DLD1 (cell line): ENCODE results near the gene PTPRE.

Source experiments
- in situ Hi-C: cut with HindIII; loops from 2 replicates; pipeline ENCODE4 v1.10.0; 2017; ENCODE audit warnings: low sequenced_read_pairs

The PTPRE gene

GRCh38 chr10:127947211-127947610, 40.3 kb downstream of the PTPRE start:
- in situ Hi-C loops, result no loop called here

GRCh38 chr10:127948791-127949190, 41.9 kb downstream of the PTPRE start:
- in situ Hi-C loops, result no loop called here

DNA sequence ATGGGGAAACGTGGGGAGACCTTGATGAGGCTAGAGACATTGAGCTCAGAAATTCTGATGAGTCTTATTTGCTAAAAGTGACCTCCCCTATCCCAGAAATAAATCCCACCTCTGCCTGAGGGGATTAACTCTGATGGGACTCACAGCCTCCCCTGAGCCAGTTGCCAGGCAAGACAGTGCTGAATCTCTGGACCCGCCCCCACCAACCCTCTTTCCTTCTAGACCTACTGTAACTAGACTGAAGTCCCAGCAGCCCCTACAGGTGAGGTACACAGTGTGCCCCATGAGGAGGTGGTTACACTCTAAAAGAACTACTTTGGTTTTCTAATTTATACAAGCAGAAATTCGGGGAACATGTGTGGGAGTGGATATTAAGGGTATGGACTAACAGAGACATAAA, 42.9 kb downstream of the PTPRE start:
- in situ Hi-C loops, result no loop called here

DNA sequence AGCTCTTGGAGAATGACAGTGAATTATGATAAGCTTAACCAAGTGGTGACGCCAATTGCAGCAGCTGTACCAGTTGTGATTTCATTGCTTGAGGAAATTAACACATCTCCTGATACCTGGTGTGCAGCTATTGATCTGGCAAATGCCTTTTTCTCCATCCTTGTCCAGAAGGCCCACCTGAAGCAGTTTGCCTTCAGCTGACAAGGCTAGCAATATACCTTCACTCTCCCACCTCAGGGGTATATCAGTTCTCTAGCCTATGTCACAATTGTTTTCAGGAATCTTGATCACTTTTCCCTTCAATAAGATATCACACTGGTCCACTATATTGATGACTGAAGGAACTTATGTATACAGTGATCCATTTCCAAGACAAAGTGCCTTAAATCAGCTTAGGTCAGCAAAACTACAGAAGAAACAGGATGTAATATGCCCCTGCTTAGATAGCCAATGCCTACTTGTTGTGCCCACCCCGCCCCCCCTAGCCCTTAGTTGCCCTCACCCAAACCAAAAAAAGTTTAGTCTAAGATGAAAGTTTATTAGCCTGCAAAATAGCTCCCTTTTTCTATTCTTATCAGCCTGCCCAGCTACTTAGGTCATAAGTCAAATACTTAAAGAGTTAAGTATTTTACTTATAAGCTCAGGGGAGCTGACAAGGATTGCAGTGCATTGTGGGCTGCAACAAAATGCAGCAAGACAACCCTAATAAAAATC, 45.1 kb downstream of the PTPRE start:
- in situ Hi-C loops, result no loop called here

- in situ Hi-C loops, result no loop called here
Measured at GRCh38 chr10:127952575-127952869, 45.6 kb downstream of the PTPRE start.

DNA sequence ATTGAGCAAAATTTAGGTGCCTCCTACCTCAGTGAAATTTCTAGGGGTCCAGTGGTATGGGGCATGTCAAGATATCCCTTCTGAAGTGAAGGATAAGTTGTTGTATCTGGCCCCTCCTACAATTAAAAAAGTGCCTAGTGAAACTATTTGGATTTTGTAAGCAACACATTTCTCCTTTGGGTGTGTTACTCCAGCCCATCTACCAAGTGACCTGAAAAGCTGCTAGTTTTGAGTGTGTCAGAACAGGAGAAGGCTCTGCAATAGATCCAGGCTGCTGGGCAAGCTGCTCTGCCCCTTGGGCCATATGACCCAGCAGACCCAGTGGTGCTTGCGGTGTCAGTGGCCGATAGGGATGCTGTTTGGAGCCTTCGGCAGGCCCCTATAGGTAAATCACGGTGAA, 46.0 kb downstream of the PTPRE start:
- in situ Hi-C loops, result no loop called here

- in situ Hi-C loops, result no loop called here
Measured at GRCh38 chr10:127953876-127954275, 47.0 kb downstream of the PTPRE start.

- in situ Hi-C loops, result no loop called here
Measured at GRCh38 chr10:127959428-127959827, 52.5 kb downstream of the PTPRE start.

- in situ Hi-C loops, result no loop called here
Measured at GRCh38 chr10:127961071-127961470, 54.2 kb downstream of the PTPRE start.

- in situ Hi-C loops, result no loop called here
Measured at GRCh38 chr10:127962205-127962604, 55.3 kb downstream of the PTPRE start.

GRCh38 chr10:127963136-127963535, 56.2 kb downstream of the PTPRE start:
- in situ Hi-C loops, result no loop called here

- in situ Hi-C loops, result no loop called here
Measured at GRCh38 chr10:127964621-127965020, 57.7 kb downstream of the PTPRE start.

DNA sequence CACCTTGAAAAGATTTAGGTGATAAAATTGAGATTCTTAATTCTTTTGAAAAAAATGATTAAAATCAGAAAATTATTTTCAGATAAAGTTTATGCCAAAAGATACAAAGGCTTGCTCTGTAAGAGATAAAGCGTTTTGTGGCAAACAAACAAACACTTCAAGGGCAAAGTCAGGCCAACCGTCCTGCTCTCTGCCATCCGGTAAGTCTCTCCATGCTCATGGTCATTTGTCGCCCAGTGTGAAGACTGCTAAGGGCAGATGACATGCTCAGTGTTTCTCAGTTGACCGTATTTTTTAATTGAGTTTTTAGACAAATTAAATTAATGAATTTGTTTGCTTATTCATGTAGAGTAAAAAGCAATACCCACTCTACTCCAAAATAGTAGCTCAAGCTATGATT, 60.0 kb downstream of the PTPRE start:
- in situ Hi-C loops, result no loop called here

- in situ Hi-C loops, result no loop called here
Measured at GRCh38 chr10:127968027-127968441, 61.1 kb downstream of the PTPRE start.

DNA sequence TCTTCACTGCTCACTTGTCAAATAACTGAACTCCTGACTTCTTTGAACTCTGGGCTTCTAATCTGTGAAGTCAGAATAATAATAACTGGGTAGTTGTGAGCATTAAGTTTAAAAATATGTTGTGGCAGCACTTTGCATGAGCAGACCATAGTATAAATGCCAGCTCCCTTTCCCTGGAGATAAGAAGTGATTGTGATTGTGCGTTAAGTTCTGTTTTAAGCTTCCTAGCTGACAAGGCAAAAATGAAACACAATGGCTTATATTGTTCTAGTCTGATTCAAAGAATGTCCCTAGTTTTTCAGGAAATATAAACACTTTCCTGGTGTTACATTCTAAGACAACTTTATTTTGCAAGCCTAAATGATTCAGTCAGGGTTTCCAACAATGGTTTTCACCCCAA, 61.8 kb downstream of the PTPRE start:
- in situ Hi-C loops, result no loop called here

GRCh38 chr10:127971101-127971946, 64.4 kb downstream of the PTPRE start:
- in situ Hi-C loops, result no loop called here

- in situ Hi-C loops, result no loop called here
Measured at GRCh38 chr10:127971963-127972615, 65.2 kb downstream of the PTPRE start.

GRCh38 chr10:127972751-127973357, 66.0 kb downstream of the PTPRE start:
- in situ Hi-C loops, result no loop called here

GRCh38 chr10:127973791-127974311, 66.9 kb downstream of the PTPRE start:
- in situ Hi-C loops, result no loop called here

GRCh38 chr10:127974911-127975310, 68.0 kb downstream of the PTPRE start:
- in situ Hi-C loops, result no loop called here

DNA sequence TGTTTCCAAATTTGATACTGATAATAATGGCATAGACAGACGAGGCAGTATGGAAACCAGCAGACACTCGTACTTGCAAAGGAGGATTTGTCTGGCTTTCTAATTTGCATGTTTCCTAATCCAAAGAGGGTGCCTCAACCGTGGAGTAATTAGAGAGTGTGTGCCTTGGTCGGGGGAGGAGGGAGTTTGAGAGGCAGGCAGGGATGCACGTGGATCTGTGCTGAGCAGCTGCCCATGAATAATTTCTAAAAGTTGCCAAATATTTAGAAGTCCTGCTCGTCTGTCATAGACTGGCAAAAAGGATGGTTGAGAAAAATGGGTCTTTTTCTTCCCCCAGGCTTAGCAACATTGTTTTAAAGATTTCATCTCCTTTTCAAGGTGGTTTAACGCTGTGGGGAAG, 69.4 kb downstream of the PTPRE start:
- in situ Hi-C loops, result no loop called here
